GM23248 (cell line): ENCODE results near the gene CST11.

Experiments
- EZH2 ChIP-seq: fragments of 200-600 bp; sonication (generic); IDR thresholded peaks from 2 replicates; pipeline ENCODE4 v1.6.1; 2018; ENCODE audit warnings: antibody characterized with exemption, mild to moderate bottlenecking; ENCODE audit not compliant: insufficient read depth, poor library complexity, severe bottlenecking
- EZH2phosphoT487 ChIP-seq: fragments of 200-600 bp; sonication (generic); IDR thresholded peaks from 2 replicates; pipeline ENCODE4 v1.6.1; 2018; ENCODE audit warnings: antibody characterized with exemption, moderate library complexity, mild to moderate bottlenecking, low read depth; ENCODE audit not compliant: insufficient read depth

DNA sequence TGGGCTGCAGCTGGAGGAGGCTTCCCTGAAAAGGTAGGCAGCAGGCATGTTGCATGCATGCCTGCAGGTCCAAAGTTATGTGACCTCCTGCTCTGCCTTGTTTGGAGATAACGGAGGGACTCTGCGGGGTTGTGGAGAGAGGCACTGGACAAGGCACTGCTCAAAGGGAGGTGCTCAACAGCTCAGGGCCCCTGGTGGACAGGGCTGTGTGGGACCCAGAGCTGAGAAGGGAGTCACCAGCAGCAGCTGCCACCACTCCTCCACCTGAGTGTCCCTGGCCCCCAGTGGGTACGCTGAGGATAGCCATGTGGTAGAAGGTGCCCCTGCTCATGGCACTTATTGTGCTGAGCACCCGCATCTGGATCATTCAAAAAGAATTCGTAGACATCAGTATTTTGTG lies 22.7 kb upstream of the CST11 start:
- TF ChIP-seq EZH2phosphoT487 = no peak
- no peak for TF ChIP-seq EZH2
